GM19099 (cell line): Measurements from ENCODE around the gene RETSAT.
A peak's percentile ranks its signal among the peaks of the same experiment; 100 is the strongest.

Experiments used
- POLR2A ChIP-seq: IDR thresholded peaks from 3 replicates; pipeline ENCODE4 v1.6.1; 2011; ENCODE audit warnings: low read depth; ENCODE audit not compliant: insufficient read length; ENCODE audit errors: extremely low read depth

The RETSAT gene

GRCh38 chr2:85347599-85347998 is 6.7 kb downstream of the RETSAT start:
- TF ChIP-seq POLR2A: no peak

DNA sequence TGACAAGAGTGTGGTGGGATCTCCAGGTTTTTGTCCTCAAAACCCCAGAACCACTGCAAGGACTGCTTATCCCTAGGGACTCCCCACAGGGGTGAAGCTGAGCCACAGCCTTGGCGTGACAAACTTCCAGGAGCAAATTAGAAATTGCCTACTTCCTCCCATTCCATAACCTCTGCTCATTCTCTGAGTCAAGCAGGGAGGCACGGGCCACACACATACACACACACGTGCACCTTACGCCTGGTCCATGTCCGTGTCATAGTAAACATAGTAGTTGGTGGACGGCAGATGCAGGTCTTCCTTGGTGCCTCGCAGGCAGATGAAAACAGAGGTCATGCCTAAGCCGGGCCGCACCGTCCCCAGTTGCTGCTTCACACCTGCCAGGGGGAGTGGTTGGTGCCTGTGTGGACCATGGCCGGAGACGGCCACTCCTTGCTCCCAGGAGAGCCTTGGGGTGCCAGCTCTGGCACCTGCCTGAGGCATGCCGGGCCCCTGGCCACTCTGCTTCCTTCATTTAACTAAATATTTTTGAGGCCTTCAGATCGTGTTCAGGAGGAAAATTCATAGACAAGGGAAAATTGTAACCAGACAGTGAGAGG is 9.9 kb downstream of the RETSAT start:
- TF ChIP-seq POLR2A: no peak

DNA sequence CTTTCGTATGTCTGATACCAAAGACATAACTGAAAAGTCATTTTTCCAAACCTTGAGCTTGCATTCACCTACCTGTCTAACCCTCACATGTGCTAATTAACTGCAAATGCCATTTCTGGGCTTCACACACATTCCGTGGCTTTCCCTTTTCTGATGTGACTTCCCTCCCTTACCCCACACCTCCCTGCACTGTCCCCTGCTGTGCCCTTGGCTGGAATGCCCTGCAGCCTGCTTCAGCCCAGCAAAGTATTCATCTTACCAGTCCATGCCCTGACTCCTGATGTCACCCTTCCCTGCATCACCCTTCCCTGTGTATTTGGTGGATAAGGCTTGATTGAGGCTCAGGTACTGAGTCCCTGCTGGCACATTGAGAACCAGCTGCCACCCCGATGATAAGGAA is 12.2 kb downstream of the RETSAT start:
- TF ChIP-seq POLR2A: no peak

DNA sequence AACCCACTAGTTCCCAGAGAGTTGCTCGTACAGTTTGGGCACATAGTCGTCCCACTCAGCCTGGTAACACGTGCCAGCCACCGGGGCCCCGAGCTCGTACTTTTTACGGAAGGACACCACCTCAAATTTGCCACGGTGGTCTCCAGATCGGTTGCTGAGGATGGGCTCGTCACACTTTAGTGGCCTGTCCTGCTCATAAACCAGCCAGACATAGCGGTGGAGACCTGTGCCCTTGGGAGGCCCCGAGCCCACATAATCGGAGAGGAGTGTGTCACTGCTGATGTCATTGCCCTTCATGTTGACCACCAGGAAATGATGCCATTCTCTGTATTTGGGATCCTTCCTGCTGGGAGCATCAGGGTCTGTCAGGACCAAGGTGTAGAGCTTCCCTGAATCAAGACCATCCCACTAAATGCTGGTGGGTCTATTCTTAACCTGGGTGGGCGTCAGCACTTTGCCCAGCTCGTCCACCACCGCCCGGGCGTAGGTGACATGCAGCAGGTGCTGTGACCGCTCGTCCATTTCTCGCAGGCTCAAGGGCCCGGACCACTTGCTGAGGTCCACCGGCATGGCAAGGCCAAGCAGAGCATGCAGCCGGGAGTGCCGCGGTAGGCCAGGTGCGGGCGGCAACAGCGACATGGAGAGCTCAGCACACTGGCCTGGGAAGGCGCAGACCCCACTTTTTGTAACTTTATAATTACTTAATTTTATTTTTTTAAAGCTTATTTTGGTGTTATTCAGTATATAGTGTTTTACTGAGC is 12.9 kb downstream of the RETSAT start:
- no peak for TF ChIP-seq POLR2A

DNA sequence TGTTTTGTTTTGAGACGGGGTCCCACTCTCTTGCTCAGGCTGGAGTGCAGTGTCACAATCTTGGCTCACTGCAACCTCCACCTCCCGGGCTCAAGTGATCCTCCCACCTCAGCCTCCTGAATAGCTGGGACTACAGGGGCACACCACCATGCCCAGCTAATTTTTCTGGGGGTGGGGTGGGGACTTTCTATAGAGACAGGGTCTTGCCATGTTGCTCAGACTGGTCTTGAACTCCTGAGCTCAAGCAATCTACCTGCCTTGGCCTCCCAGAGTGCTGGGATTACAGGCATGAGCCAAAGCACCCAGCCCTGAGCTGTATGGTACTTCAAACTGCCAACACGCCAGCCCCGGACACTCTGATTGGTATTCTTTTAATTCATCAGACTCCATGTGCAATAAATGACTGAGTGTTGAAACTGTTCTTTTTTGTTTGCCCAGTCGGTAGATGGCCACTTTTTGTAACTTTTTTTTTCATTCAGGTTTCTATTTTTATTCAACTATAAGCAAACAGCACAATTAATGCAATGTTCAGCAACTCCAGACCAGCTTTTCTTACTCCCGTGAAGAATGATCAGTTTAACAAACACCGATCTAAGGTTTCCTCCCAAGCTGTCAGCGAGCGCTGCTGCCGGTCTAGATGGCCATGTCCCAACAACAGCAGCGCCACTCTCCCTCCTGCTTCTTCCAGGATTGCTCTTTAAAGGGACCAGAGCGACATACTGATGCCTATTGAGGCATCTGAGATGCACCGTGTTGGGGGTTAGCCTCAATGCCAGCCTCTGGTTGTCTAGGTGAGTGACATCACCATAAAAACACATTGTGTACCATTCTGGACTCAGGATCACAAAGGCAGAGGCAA is 14.1 kb downstream of the RETSAT start:
- no peak for TF ChIP-seq POLR2A

- TF ChIP-seq POLR2A: no peak
Measured at GRCh38 chr2:85334928-85335327, 19.4 kb downstream of the RETSAT start.

GRCh38 chr2:85330839-85331636 is 23.3 kb downstream of the RETSAT start:
- TF ChIP-seq POLR2A: no peak

DNA sequence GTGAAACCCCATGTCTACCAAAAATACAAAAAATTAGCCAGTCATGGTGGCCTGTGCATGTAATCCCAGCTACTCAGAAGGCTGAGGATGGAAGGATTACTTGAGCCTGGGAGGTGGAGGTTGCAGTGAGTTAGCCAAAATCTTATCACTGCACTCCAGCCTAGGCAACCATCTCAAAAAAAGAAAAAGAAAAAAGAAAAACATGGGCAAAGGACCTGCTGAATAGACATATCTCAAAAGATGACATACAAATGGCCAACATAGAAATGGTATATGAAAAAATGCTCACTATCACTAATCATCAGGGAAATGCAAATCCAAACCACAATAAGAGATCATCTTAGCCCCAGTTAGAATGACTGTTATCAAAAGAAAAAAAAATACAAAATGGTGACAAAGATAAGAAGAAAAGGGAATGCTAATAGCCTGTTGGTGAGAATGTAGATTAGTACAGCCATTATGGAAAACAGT is 25.1 kb downstream of the RETSAT start:
- TF ChIP-seq POLR2A: no peak

GRCh38 chr2:85327822-85328617 is 26.3 kb downstream of the RETSAT start, which contains the start of gene TGOLN2:
TSS of gene TGOLN2 (minus strand) at chr2:85327989. CDS start at chr2:85327962, 27 bp downstream.
- peak; percentile 98 for TF ChIP-seq POLR2A

DNA sequence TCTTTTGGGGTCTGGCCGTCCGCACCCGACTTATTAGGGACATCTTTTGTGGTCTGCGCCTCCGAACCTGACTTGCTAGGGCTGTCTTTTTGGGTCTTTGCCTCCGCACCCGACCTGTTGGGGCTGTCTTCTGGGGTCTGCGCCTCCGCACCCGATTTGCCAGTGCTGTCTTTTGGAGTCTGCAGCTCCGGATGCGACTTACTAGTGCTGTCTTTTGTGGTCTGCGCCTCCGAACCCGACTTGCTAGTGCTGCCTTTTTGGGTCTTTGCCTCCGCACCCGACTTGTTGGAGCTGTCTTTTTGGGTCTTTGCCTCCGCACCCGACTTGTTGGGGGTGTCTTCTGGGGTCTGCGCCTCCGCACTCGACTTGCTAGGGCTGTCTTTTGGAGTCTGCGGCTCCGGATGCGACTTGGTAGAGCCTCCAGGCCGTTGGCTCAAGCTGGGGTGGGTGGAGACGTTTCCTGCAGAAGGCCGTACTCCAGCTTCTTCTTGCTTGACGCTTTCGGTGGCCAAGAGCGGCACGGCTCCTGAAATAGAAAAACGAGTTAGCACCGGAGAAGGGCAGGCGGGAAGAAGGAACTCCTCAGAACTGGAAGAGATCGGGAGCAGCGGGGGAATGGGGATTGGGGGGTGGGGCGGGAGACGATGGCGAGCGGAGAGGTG is 27.0 kb downstream of the RETSAT start:
- no peak for TF ChIP-seq POLR2A

GRCh38 chr2:85326406-85327159 is 27.7 kb downstream of the RETSAT start:
- TF ChIP-seq POLR2A: no peak

DNA sequence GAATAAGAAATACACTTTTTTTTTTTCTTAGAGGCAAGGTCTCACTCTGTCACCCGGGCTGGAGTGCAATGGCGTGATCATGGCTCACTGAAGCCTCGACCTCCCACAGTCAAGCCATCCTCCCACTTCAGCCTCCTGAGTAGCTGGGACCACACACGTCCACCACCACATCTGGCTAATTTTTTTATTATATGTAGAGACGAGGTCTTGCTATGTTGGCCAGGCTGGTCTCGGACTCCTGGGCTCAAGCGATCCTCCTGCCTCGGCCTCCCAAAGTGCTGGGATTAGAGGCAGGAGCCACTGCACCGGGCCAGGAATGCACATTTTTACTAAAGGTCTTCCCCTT is 28.9 kb downstream of the RETSAT start:
- no peak for TF ChIP-seq POLR2A

GRCh38 chr2:85324639-85325465 is 29.5 kb downstream of the RETSAT start:
- no peak for TF ChIP-seq POLR2A
